HEK293 (cell line): ENCODE results near the gene NR1H2.

Experiments
- REPIN1 ChIP-seq: fragments of 450-650 bp; formaldehyde crosslinking; IDR thresholded peaks from 2 replicates; pipeline ENCODE4 v1.5.1; 2017; ENCODE audit warnings: missing biosample characterization, missing genetic modification characterization, low read depth
- SP7 ChIP-seq: fragments of 450-650 bp; formaldehyde crosslinking; IDR thresholded peaks from 2 replicates; pipeline ENCODE4 v1.5.1; 2016; ENCODE audit warnings: missing biosample characterization, missing genetic modification characterization
- YY2 ChIP-seq: fragments of 450-650 bp; formaldehyde crosslinking; IDR thresholded peaks from 2 replicates; pipeline ENCODE4 v1.5.1; 2016; ENCODE audit warnings: missing biosample characterization, missing genetic modification characterization
- ZBTB10 ChIP-seq: fragments of 450-650 bp; formaldehyde crosslinking; IDR thresholded peaks from 2 replicates; pipeline ENCODE4 v1.5.1; 2016; ENCODE audit warnings: missing biosample characterization, missing genetic modification characterization
- ZBTB49 ChIP-seq: fragments of 450-650 bp; formaldehyde crosslinking; IDR thresholded peaks from 2 replicates; pipeline ENCODE4 v1.5.1; 2016; ENCODE audit warnings: missing biosample characterization, missing genetic modification characterization, low read depth
- ZEB2 ChIP-seq: fragments of 450-650 bp; formaldehyde crosslinking; IDR thresholded peaks from 2 replicates; pipeline ENCODE4 v1.5.1; 2016; ENCODE audit warnings: missing biosample characterization, missing genetic modification characterization
- ZNF148 ChIP-seq: fragments of 450-650 bp; formaldehyde crosslinking; IDR thresholded peaks from 2 replicates; pipeline ENCODE4 v1.5.0; 2017; ENCODE audit warnings: missing biosample characterization, missing genetic modification characterization, borderline replicate concordance
- ZNF223 ChIP-seq: fragments of 450-650 bp; formaldehyde crosslinking; IDR thresholded peaks from 2 replicates; pipeline ENCODE4 v1.5.1; 2016; ENCODE audit warnings: missing biosample characterization, missing genetic modification characterization
- ZNF341 ChIP-seq: fragments of 450-650 bp; formaldehyde crosslinking; IDR thresholded peaks from 2 replicates; pipeline ENCODE4; 2016; ENCODE audit warnings: low read depth, missing biosample characterization, missing genetic modification characterization
- ZNF350 ChIP-seq: fragments of 450-650 bp; formaldehyde crosslinking; IDR thresholded peaks from 2 replicates; pipeline ENCODE4 v1.5.0; 2017; ENCODE audit warnings: missing biosample characterization, mild to moderate bottlenecking, missing genetic modification characterization
- ZNF394 ChIP-seq: fragments of 450-650 bp; formaldehyde crosslinking; IDR thresholded peaks from 2 replicates; pipeline ENCODE4 v1.5.1; 2016; ENCODE audit warnings: missing biosample characterization, missing genetic modification characterization, mild to moderate bottlenecking, moderate library complexity, borderline replicate concordance
- ZNF639 ChIP-seq: fragments of 450-650 bp; formaldehyde crosslinking; IDR thresholded peaks from 2 replicates; pipeline ENCODE4 v1.5.1; 2016; ENCODE audit warnings: missing biosample characterization, missing genetic modification characterization
- ZNF658 ChIP-seq: fragments of 450-650 bp; formaldehyde crosslinking; IDR thresholded peaks from 2 replicates; pipeline ENCODE4; 2016; ENCODE audit warnings: missing biosample characterization, missing genetic modification characterization
- ZNF777 ChIP-seq: fragments of 450-650 bp; formaldehyde crosslinking; IDR thresholded peaks from 2 replicates; pipeline ENCODE4 v1.5.1; 2017; ENCODE audit warnings: missing biosample characterization, missing genetic modification characterization, borderline replicate concordance
- ZNF791 ChIP-seq: fragments of 450-650 bp; formaldehyde crosslinking; IDR thresholded peaks from 2 replicates; pipeline ENCODE4 v1.5.1; 2016; ENCODE audit warnings: missing biosample characterization, missing genetic modification characterization
- ZNF843 ChIP-seq: fragments of 450-650 bp; formaldehyde crosslinking; IDR thresholded peaks from 2 replicates; pipeline ENCODE4 v1.5.1; 2016; ENCODE audit warnings: missing biosample characterization, missing genetic modification characterization
- ZSCAN16 ChIP-seq: fragments of 450-650 bp; formaldehyde crosslinking; IDR thresholded peaks from 2 replicates; pipeline ENCODE4 v1.5.1; 2016; ENCODE audit warnings: missing biosample characterization, missing genetic modification characterization
- ZSCAN18 ChIP-seq: fragments of 450-650 bp; formaldehyde crosslinking; IDR thresholded peaks from 2 replicates; pipeline ENCODE4 v1.5.1; 2016; ENCODE audit warnings: missing biosample characterization, missing genetic modification characterization

The NR1H2 gene

GRCh38 chr19:50431343-50432220 lies 55.3 kb downstream of the NR1H2 start (continued):
- TF ChIP-seq SP7 (tag by site-specific recombination) (0 out of 2 replicates have a peak, but pooled peaks have one; percentile 37), ZNF639 (tag by site-specific recombination) (no peak), ZNF777 (tag by site-specific recombination) (peak; percentile 64; the same call in 1 of the 2 replicates), ZNF341 (peak; percentile 35; the same call in 1 of the 2 replicates), ZNF394 (tag by site-specific recombination) (0 out of 2 replicates have a peak, but pooled peaks have one; percentile 19), ZEB2 (tag by site-specific recombination) (no peak), ZNF658 (tag by site-specific recombination) (no peak), REPIN1 (tag by site-specific recombination) (0 out of 2 replicates have a peak, but pooled peaks have one; percentile 11), ZNF350 (tag by site-specific recombination) (no peak), YY2 (tag by site-specific recombination) (no peak), ZSCAN16 (no peak), ZNF843 (tag by site-specific recombination) (no peak; the same call in 1 of the 2 replicates), ZBTB49 (tag by site-specific recombination) (no peak), ZNF148 (tag by site-specific recombination) (no peak), ZNF791 (no peak), ZNF223 (tag by site-specific recombination) (no peak), ZBTB10 (tag by site-specific recombination) (peak; percentile 68; the same call in 1 of the 2 replicates), ZSCAN18 (tag by site-specific recombination) (no peak)
